ENCODE data around the gene MS4A10. TPM values are rescaled to one million over a fixed set of nuclear protein-coding genes. Genes with fewer than 3 reads are reported as not detected.

MS4A10 gene
- total and polyA plus RNA-seq, 2 of the 8 experiments (the other 6 are each of a cell fraction or from before 2014, with no cell fraction given) = not detected

GRCh38 chr11:60844045-60844869 lies 59.1 kb downstream of the MS4A10 start:
- H3K27ac ChIP-seq (ENCODE audit: low read depth, low read length) = no peak overlapping the region
- TF ChIP-seq CREB1 (IDR thresholded peaks at IDR 0.05) = no peak
- TF ChIP-seq SRF (IDR thresholded peaks at IDR 0.05; ENCODE audit: low read depth, low read length) = no peak
- TF ChIP-seq RNF2 (IDR thresholded peaks at IDR 0.05; ENCODE audit: borderline replicate concordance, low read depth, low read length, missing control alignments, poor library complexity, severe bottlenecking) = no peak
- no peak for TF ChIP-seq FOSL1 (IDR thresholded peaks at IDR 0.05; ENCODE audit: insufficient read depth, low read depth, low read length)
- no peak for TF ChIP-seq RAD21 (IDR thresholded peaks at IDR 0.05 in 1 of 2, conservative IDR thresholded peaks at IDR 0.05 in 1 of 2; ENCODE audit: low read depth in 2 of 2, low read length in 2 of 2)
- no peak for TF ChIP-seq GABPA (IDR thresholded peaks at IDR 0.05; ENCODE audit: borderline replicate concordance, insufficient read depth, low read length)
- TF ChIP-seq POLR2AphosphoS5 (IDR thresholded peaks at IDR 0.05; ENCODE audit: low read depth, low read length) = no peak
- TF ChIP-seq POLR2A (IDR thresholded peaks at IDR 0.05; ENCODE audit: control extremely low read depth in 1 of 2, low read depth in 2 of 2, low read length in 2 of 2) = no peak
- TF ChIP-seq HDAC2 (IDR thresholded peaks at IDR 0.05; ENCODE audit: borderline replicate concordance in 1 of 2, low read depth in 2 of 2, low read length in 2 of 2) = no peak
- no peak for TF ChIP-seq SP2 (IDR thresholded peaks at IDR 0.05; ENCODE audit: low read length)
- no peak for TF ChIP-seq SIX5 (IDR thresholded peaks at IDR 0.05; ENCODE audit: low read depth, low read length)

More at GRCh38 chr11:60844045-60844869, 59.1 kb downstream of the MS4A10 start:
- Histone ChIP-seq H3K4me1 (replicated peaks in 1 of 4; ENCODE audit: control insufficient read depth in 3 of 4, insufficient read depth in 4 of 4, low read length in 3 of 4) (peaks cover 0 to 21% (median 7%) of the 10 kb centered on the region in 4 experiments; a peak in 6 of 7 replicates), H3K9me3 (ENCODE audit: insufficient read depth in 2 of 2, low read depth in 1 of 2, low read length in 1 of 2) (no peaks in the 10 kb centered on the region), H4K5ac (ENCODE audit: insufficient read length, low read depth, low read length) (no peak overlapping the region), H3K4ac (replicated peaks; ENCODE audit: insufficient read length, low read depth, low read length) (no peak overlapping the region), H3K4me2 (ENCODE audit: insufficient read depth in 1 of 2, low read depth in 2 of 2, low read length in 2 of 2) (peak overlapping the region; percentile 89 to 99), H2BK15ac (ENCODE audit: low read length) (no peak overlapping the region), H3K79me2 (ENCODE audit: control insufficient read depth in 1 of 2, insufficient read depth in 2 of 2, low read length in 2 of 2) (peaks cover 19 to 41% of the 10 kb centered on the region in 2 experiments), H3K79me1 (ENCODE audit: low read depth, low read length) (peaks cover 6% of the 10 kb centered on the region), H3K14ac (ENCODE audit: insufficient read length) (no peak overlapping the region), H3K18ac (ENCODE audit: extremely low read depth, low read length) (no peak overlapping the region), H3K36me3 (ENCODE audit: control insufficient read depth in 2 of 4, insufficient read depth in 4 of 4, low read length in 3 of 4) (peaks cover 4 to 13% (median 9%) of the 10 kb centered on the region in 4 experiments), H4K8ac (ENCODE audit: extremely low read depth, insufficient read depth, low read length) (no peak overlapping the region), H4K20me1 (replicated peaks in 1 of 2; ENCODE audit: control insufficient read depth in 1 of 2, insufficient read depth in 2 of 2, low read length in 2 of 2) (peaks cover 2 to 9% of the 10 kb centered on the region in 2 experiments), H2BK120ac (replicated peaks; ENCODE audit: low read depth, low read length) (no peak overlapping the region), H3K56ac (replicated peaks; ENCODE audit: insufficient read length, low read depth, low read length) (no peak overlapping the region), H2BK5ac (ENCODE audit: low read depth, low read length) (no peak overlapping the region; the same call in 1 of the 2 replicates), H2AK5ac (ENCODE audit: low read depth, low read length) (no peak overlapping the region; the same call in 1 of the 2 replicates), H2BK20ac (ENCODE audit: low read length) (no peak overlapping the region), H3K4me3 (ENCODE audit: extremely low read depth in 1 of 4, insufficient read depth in 2 of 4, low read depth in 3 of 4, low read length in 4 of 4) (peak overlapping the region in 3 of 4 experiments; percentile 79 to 92 (median 89); a peak in 6 of 8 replicates), H4K91ac (replicated peaks; ENCODE audit: insufficient read length, low read length) (no peak overlapping the region), H3K27me3 (replicated peaks in 1 of 4; ENCODE audit: control insufficient read depth in 3 of 4, extremely low read depth in 1 of 4, insufficient read depth in 3 of 4, low read length in 3 of 4) (no peaks in the 10 kb centered on the region), H3K9ac (replicated peaks in 1 of 4; ENCODE audit: extremely low read depth in 1 of 4, low read depth in 3 of 4, low read length in 3 of 4) (peak overlapping the region in 1 of 4 experiments; percentile 31; a peak in 1 of 7 replicates), H2AFZ (ENCODE audit: low read length) (no peak overlapping the region), H3K23me2 (ENCODE audit: low read depth, low read length) (peaks cover 11% of the 10 kb centered on the region; the same call in 1 of the 2 replicates), H2BK12ac (ENCODE audit: low read depth, low read length) (no peak overlapping the region), H3K23ac (ENCODE audit: insufficient read length) (no peak overlapping the region)
- ChIA-PET CTCF (ENCODE audit: partially characterized antibody) (interaction anchor here (0.5 to 9.1 kb wide), 9 partner anchors 10 to 621 kb away, joined by 3 to 78 read pairs (median 4); no protein-coding TSS in a partner anchor), POLR2A (ENCODE audit: partially characterized antibody) (interaction anchor here (0.9 to 7.3 kb wide), 5 partner anchors 9 to 62 kb away, joined by 3 to 54 read pairs (median 3); partner anchors contain the start of genes PRPF19 and PTGDR2)
- no peak for FAIRE-seq
- WGBS, 2 experiments (ENCODE audit: extremely low coverage in 1 of 2, insufficient coverage in 1 of 2, insufficient read length in 1 of 2, insufficient replicate concordance in 2 of 2, low coverage in 1 of 2, low lambda C conversion rate in 2 of 2, missing lambda C conversion rate in 1 of 2) = 83% methylated on average over 10 of the region's 10 CpGs; no CpG with 5 or more reads in 1 of the 2 experiments
- DNase-seq (ENCODE audit: low read depth in 1 of 2, low spot score in 2 of 2) = no peak

All from H1 (cell line).